ENCODE measurements around the gene FYTTD1. TPM values are rescaled to one million over a fixed set of nuclear protein-coding genes. Genes with fewer than 3 reads are reported as not detected.

FYTTD1 gene
- total RNA-seq, 1 donor from 2014 or later = 83.3 TPM

GRCh38 chr3:197809356-197810020 is 59.8 kb downstream of the FYTTD1 start:
- Mint-ChIP-seq H3K9me3 (ENCODE audit: low read depth) (no peaks in the 10 kb centered on the region), H3K27me3 (ENCODE audit: low read depth) (no peaks in the 10 kb centered on the region), H3K4me3 (ENCODE audit: unreplicated experiment) (peak overlapping the region; percentile 16), H3K27ac (ENCODE audit: unreplicated experiment) (peak overlapping the region; percentile 84), H3K4me1 (ENCODE audit: low read depth) (peaks cover 40% of the 10 kb centered on the region), H3K36me3 (ENCODE audit: low read depth) (no peaks in the 10 kb centered on the region)
- TF ChIP-seq CTCF (IDR thresholded peaks at IDR 0.05) = no peak
- no peak for DNase-seq (ENCODE audit: low spot score)

GRCh38 chr3:197810901-197811300 is 61.2 kb downstream of the FYTTD1 start:
- TF ChIP-seq CTCF (IDR thresholded peaks at IDR 0.05) = no peak
- Mint-ChIP-seq H3K27ac (ENCODE audit: unreplicated experiment) (peak overlapping the region; percentile 36), H3K9me3 (ENCODE audit: low read depth) (no peaks in the 10 kb centered on the region), H3K4me1 (ENCODE audit: low read depth) (peaks cover 43% of the 10 kb centered on the region), H3K27me3 (ENCODE audit: low read depth) (no peaks in the 10 kb centered on the region), H3K4me3 (ENCODE audit: unreplicated experiment) (no peak overlapping the region), H3K36me3 (ENCODE audit: low read depth) (no peaks in the 10 kb centered on the region)
- DNase-seq (ENCODE audit: low spot score) = no peak

- no peak for TF ChIP-seq CTCF (IDR thresholded peaks at IDR 0.05)
- no peaks in the 10 kb centered on the region for H3K9me3 Mint-ChIP-seq (ENCODE audit: low read depth)
- H3K4me3 Mint-ChIP-seq (ENCODE audit: unreplicated experiment) = no peak overlapping the region
- no peaks in the 10 kb centered on the region for H3K36me3 Mint-ChIP-seq (ENCODE audit: low read depth)
- peaks cover 46% of the 10 kb centered on the region for H3K4me1 Mint-ChIP-seq (ENCODE audit: low read depth)
- no peak for DNase-seq (ENCODE audit: low spot score)
- no peaks in the 10 kb centered on the region for H3K27me3 Mint-ChIP-seq (ENCODE audit: low read depth)
- peak overlapping the region; percentile 49 for H3K27ac Mint-ChIP-seq (ENCODE audit: unreplicated experiment)
Observed at GRCh38 chr3:197811343-197811742, 61.7 kb downstream of the FYTTD1 start.

- H3K27ac Mint-ChIP-seq (ENCODE audit: unreplicated experiment) = no peak overlapping the region
- H3K4me1 Mint-ChIP-seq (ENCODE audit: low read depth) = peaks cover 25% of the 10 kb centered on the region
- no peak for DNase-seq (ENCODE audit: low spot score)
- H3K27me3 Mint-ChIP-seq (ENCODE audit: low read depth) = no peaks in the 10 kb centered on the region
- H3K4me3 Mint-ChIP-seq (ENCODE audit: unreplicated experiment) = no peak overlapping the region
- no peaks in the 10 kb centered on the region for H3K36me3 Mint-ChIP-seq (ENCODE audit: low read depth)
- H3K9me3 Mint-ChIP-seq (ENCODE audit: low read depth) = no peaks in the 10 kb centered on the region
- no peak for TF ChIP-seq CTCF (IDR thresholded peaks at IDR 0.05)
Observed at GRCh38 chr3:197814372-197814771, 64.7 kb downstream of the FYTTD1 start.

DNA sequence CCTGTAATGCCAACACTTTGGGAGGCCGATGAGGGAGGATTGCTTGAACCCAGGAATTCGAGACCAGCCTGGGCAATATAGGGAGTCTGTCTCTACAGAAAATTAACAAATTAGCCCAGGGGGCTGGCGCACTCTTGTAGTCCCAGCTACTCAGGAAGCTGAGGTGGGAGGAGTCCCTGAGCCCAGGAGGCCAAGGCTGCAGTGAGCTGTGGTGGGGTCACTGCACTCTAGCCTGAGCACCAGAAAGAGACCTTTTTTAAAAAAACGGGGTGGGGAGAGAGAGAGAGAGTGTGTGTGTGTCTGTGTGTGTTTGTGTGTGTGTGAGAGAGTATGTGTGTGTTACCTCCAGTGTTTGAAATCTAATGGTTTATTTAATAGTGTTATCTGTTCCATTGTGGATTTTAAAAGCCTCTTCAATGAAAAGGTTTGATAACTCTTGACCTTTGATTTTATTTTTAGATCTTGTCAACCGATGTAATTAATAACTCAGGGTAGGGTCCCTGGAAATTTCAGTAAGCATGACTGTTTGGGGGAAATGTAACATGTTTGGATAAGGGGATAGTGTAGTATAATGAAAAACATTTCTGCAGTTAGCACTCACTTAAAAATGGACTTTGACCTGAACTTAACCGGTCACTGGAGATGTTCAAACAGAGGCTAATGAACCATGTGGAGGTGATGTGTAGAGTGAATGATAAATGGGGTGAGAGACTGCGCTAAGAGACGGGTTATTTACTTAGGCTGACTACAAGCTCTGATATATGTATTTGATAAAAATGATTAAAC is 71.1 kb downstream of the FYTTD1 start:
- no peaks in the 10 kb centered on the region for H3K27me3 Mint-ChIP-seq (ENCODE audit: low read depth)

More for the DNA sequence above, 71.1 kb downstream of the FYTTD1 start:
- no peak overlapping the region for H3K4me3 Mint-ChIP-seq (ENCODE audit: unreplicated experiment)
- DNase-seq (ENCODE audit: low spot score) = no peak
- peaks cover 30% of the 10 kb centered on the region for H3K4me1 Mint-ChIP-seq (ENCODE audit: low read depth)
- TF ChIP-seq CTCF (IDR thresholded peaks at IDR 0.05) = no peak
- no peaks in the 10 kb centered on the region for H3K9me3 Mint-ChIP-seq (ENCODE audit: low read depth)
- H3K36me3 Mint-ChIP-seq (ENCODE audit: low read depth) = peaks cover 11% of the 10 kb centered on the region
- no peak overlapping the region for H3K27ac Mint-ChIP-seq (ENCODE audit: unreplicated experiment)

Data from chondrocyte (in vitro differentiated cells).